Upper lobe of left lung (tissue), 4 donors: Measurements from ENCODE around the gene AVP.

ENCODE experiments used
- EP300 ChIP-seq, 4 donors: sonication (generic); formaldehyde crosslinking; IDR thresholded peaks; one replicate each; pipeline ENCODE4 v1.5.1; 2017; ENCODE audit warnings: antibody characterized with exemption in 4 of 4, control low read depth in 2 of 4
- POLR2A ChIP-seq, 4 donors: fragments of 450-650 bp; IDR thresholded peaks; one replicate each; pipeline ENCODE4 v1.5.1; 2016 to 2017; ENCODE audit warnings: antibody characterized with exemption in 4 of 4, mild to moderate bottlenecking in 2 of 4
- POLR2AphosphoS5 ChIP-seq, 2 donors: sonication (generic); formaldehyde crosslinking; IDR thresholded peaks; one replicate each; pipeline ENCODE4 v1.5.1; 2017; ENCODE audit warnings: antibody characterized with exemption in 2 of 2
- TF ChIP-seq, protein P1 (sequence below), 6 experiments: fragments of 450-650 bp in 4 of 6; fragments of 200-600 bp in 2 of 6; sonication (generic) in 2 of 6; IDR thresholded peaks; one replicate each; pipeline ENCODE4 v1.5.1; 2016 to 2019; ENCODE audit warnings: antibody characterized with exemption in 6 of 6

DNA sequence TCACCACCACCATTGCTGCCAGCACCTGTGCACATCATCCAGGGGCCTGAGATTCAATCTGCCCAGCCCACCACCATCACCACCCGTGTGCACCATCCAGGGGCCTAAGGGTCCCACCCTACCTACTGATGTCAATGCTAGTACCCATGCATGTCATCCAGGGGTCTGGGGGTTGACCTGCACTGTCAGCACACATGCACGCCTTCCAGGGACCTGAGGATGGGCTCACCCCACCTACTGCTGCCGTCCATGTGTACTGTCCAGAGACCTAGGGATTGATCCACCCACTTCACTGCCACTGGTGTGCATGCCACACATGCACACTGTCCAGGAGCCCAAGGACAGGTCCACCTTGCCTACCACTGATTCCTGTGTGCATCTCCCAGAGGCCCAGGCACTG lies 25.0 kb downstream of the AVP start:
- TF ChIP-seq, protein P1, sequence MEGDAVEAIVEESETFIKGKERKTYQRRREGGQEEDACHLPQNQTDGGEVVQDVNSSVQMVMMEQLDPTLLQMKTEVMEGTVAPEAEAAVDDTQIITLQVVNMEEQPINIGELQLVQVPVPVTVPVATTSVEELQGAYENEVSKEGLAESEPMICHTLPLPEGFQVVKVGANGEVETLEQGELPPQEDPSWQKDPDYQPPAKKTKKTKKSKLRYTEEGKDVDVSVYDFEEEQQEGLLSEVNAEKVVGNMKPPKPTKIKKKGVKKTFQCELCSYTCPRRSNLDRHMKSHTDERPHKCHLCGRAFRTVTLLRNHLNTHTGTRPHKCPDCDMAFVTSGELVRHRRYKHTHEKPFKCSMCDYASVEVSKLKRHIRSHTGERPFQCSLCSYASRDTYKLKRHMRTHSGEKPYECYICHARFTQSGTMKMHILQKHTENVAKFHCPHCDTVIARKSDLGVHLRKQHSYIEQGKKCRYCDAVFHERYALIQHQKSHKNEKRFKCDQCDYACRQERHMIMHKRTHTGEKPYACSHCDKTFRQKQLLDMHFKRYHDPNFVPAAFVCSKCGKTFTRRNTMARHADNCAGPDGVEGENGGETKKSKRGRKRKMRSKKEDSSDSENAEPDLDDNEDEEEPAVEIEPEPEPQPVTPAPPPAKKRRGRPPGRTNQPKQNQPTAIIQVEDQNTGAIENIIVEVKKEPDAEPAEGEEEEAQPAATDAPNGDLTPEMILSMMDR (IDR thresholded peaks at IDR 0.05), result no peak
- TF ChIP-seq POLR2AphosphoS5 (IDR thresholded peaks at IDR 0.05) (no peak), POLR2A (IDR thresholded peaks at IDR 0.05) (no peak), EP300 (IDR thresholded peaks at IDR 0.05) (no peak)
